Measurements from ENCODE around the gene AKIP1.
"Not testable (repeated sequence)": the region's sequence is repeated elsewhere in the genome, so short reads cannot be mapped to it uniquely, and the experiment has no call there.

The AKIP1 gene, protein sequence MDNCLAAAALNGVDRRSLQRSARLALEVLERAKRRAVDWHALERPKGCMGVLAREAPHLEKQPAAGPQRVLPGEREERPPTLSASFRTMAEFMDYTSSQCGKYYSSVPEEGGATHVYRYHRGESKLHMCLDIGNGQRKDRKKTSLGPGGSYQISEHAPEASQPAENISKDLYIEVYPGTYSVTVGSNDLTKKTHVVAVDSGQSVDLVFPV

DNA sequence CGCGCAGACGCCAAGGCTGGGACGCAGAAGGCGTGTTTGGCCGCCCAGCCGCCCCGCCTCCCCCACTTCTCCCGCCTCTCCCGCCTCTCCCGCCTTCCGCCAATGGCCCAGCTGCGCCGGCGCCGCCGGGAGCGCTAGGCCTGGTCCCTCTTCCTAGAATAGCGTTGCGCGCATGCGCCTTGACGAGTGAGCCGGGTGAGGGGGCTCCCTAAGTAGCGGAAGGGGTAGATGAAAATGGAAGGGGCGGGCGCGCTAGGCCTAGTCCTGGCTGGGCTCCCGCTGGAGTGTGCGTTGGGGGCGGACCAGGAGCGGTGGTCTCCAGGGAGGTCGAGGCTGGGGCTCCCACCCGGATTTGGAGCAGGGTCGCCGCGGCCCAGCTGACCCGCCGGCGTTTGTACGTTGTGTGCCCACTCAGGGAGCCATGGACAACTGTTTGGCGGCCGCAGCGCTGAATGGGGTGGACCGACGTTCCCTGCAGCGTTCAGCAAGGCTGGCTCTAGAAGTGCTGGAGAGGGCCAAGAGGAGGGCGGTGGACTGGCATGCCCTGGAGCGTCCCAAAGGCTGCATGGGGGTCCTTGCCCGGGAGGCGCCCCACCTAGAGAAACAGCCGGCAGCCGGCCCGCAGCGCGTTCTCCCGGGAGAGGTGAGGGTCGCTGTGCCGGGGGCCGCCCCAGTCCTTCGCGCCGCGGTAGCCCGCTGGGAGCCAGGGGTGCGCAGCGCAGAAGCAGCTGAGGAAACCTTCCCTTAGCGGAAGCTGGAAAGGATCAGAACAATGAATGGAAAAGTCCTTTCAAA, at the start of gene AKIP1:
AKIP1 (plus strand) TSS at position 161 of the 795 bp plus-strand sequence; CDS start at position 422, 261 bp downstream.
- peak; percentile 87 for DNase-seq

DNA sequence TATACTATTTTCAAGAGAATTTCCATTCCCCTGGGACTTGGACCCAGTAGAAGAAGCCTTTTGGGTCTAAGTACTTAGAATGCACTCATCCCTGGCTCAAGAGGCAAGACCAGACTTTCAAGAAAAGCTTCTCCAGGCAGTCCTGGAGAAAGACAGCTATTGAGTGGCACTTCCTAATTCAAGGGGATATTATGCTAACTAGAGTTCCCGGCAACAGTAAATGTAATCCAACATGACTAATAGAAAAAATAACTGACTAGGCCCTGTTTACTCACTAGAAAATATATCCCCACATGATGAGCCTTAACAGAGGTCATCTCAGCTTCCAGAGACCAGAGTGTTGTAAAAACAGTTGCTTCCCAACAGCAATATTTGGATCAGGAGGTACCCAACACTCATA, 47.2 kb upstream of the AKIP1 start:
- no peak for DNase-seq

DNA sequence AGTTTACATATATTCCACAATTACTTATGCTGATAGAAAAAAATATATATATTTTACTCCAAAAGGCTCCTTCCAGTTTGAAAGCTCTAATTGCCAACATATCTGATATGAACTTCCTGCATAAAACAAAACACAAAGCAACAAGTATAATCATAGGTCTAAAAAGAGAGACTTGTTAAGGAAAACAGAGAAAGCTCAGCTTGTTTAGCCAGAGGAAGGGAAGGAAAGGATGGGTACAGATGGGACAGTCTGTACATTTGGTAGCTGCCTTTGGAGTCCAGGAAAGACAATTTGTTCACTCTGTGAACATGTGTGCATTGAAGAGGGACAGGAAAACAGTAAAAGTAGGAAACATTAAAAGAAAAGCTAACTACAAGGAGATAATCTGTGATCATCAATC, 45.7 kb upstream of the AKIP1 start:
- DNase-seq = no peak

DNA sequence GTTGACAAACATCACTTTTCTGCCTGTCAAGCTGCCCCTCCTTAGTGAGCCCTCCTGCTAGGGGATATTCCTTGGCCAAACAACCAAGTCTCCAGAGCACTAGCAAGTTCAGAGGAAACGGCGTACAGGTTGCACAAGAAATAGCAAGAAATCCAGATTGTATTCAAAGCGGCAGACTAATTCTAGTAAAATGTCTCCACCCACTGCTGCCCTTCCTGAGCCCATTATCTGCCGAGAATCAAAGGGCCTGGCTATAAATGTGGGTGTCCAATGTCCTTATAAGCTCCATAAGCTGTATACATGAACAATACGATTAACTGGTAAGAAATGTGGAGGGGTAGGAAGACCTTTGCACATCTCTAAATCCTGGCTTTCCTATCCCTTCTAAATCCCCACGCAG, 44.0 kb upstream of the AKIP1 start:
- no peak for DNase-seq

DNA sequence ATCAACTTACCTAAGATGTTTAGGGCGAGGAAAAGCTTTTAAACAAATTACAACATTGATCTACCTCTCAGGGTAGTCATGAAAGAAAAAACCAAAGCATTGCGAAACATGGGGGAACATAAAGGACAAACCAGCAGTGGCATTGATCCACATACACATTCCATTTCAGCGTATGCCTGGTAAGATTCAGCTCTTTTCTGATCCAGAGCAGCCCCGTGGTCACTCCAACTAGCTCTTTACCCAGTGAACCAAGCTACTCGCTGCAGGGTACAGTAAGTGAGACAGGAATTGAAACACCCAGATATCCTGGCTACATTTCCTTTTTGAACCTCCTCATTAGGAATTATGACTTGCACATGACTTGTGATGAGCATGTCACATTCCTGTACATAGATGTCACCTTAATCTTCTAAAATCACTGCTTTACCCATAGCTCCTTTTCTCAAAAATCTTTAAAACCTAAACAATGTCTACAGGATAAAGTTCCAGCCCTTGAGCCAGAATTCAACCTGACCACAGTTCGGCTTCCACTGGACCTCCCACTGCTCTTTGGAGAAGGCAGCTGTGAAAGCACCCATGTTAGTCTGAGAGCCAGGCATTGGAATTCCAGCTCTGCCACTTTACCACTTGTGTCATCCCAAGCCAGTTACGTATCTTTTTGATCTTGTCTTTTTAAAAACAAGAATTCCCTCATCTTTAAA, 42.9 kb upstream of the AKIP1 start:
- no peak for DNase-seq

DNA sequence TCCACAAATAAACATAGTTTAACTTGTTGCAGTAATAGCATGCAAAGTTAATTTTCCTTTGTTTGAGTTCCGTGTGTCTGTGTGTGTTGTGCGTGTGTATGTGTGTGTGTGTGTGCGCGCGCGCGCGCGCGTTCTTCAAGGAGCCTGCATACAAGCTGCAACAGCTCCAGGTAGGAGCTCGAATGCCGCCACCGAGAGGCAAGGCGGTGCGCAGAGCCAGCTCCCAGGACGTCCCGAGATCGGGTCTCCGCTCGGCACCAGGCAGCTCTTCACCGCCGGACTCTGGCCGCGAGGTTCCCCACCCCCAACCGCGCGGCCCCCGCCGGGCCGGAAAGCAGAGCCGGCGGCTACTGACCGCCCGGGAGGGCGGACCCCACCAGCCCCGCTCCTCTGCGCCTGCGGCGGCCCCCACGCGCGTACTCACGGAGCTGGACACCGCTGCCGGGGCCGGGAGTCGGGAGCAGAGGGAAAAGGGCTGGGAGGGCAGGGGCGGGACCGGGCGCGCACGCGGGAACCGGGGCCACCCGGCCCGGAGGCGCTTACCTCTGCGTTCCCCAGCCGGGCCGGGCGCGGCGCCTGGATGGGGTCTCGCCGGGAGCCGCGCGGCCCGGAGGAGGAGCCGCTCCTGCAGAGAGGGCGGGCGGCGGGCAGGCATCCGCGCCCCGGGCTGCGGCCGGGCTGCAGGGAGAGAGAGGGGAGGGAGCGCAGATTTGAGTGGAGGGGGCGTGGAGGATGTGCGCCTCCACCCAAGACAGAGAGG, 40.4 kb upstream of the AKIP1 start:
- DNase-seq = peak; percentile 17

DNA sequence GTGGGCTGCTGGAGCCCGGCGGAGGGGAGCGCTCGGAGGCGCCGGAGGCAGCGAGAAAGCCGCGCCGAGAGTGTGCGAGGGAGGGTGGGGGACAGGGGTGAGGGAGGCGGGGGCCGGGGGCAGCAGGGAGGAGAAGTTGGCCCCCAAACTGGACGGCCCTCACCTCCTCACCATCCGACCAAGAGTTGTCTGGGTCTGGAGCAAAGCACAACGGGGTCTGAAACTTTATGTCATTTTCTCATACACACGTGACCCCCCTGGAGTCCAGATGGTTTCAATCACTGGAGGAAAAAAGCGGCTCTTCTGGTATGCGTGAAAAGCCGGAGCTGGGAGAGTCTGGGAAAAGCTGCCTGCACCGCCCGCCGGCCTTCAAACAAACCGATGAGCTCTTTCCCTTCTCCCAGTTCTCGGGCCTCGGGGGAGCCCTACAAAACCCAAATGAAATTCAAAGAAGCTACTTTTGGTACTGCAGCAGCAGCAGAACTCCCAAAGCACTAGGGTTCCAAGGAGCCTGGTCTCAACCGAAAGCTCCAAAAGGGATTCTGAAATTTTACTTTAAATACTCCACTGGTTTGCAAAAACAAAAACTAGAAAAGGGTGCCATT, 39.7 kb upstream of the AKIP1 start:
- DNase-seq = no peak

DNA sequence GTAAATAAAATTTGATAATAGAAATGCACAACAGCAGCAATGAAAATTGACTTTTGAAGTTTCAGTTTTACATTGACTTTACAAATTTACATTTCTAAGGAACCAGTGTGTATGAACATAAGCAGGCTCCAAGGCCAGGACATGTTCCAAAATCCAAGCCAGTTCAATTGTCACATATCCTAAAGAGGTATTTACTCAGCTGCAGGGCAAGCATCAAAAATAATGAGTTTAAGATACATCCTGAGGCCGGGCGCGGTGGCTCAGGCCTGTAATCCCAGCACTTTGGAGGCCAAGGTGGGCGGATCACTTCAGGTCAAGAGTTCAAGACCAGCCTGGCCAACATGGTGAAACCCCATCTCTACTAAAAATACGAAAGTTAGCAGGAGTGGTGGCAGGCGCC, 39.0 kb upstream of the AKIP1 start:
- DNase-seq = no peak

DNA sequence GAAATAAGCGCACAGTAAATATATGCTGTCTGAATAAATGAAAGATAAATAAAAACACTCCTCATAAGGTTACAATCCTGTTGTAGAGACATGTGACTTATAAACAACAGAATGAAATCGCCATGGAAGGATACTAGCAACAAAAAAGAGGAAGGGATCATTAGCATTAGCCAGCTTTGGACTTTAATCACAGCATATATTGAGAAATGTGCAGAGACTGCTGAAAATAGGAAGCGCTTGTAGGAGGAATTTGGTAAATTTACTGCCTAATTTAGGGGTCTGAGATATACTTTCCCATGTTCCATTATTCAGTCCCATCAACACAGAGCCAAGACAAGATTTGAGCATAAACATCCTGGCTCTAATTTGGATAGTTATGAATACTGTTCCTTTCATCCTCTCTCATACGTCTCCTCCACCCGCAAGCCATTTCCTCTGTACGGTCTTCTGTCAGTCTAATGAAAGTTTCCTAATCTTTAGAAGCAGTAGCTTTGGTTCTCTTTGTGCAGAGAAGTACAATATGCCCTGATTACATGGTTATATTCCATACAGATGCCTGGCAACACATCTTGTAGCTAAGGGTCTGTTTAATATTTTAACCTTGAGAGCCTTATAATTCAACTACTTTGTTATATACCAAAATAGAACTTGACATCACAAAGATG, 37.1 kb upstream of the AKIP1 start:
- DNase-seq = no peak

DNA sequence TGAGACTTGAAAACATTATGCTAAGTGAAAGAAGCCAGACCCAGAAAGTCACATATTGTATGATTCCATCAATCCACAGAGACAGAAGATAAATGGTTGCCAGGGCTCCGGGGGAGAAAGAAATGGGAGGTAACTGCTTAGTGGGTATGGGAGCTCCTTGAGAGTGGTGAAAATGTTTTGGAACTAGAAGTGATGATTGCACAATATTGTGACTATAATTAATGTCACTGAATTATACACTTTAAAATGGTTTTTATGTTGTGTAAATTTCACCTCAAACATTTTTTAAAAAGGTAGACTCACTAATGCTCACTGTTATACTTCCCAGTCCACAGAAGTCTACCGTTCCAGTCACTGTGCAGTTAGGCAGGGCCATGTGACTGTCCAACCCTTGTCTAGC, 32.2 kb upstream of the AKIP1 start:
- no peak for DNase-seq

DNA sequence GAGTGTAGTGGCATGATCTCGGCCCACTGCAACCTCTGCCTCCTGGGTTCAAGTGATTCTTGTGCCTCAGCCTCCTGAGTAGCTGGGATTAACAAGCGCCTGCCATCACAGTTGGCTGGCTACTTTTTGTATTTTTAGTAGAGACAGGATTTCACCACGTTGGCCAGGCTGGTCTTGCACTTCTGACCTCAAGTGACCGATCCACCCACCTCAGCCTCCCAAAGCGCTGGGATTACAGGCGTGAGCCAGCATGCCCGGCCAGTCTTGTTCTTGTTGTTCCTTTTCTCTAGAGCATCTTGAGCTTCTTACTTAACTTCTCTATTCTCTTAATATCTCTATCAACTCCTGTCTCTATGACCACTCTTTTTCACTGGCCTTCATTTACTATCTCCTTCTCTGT, 29.4 kb upstream of the AKIP1 start:
- DNase-seq = not testable (repeated sequence)

DNA sequence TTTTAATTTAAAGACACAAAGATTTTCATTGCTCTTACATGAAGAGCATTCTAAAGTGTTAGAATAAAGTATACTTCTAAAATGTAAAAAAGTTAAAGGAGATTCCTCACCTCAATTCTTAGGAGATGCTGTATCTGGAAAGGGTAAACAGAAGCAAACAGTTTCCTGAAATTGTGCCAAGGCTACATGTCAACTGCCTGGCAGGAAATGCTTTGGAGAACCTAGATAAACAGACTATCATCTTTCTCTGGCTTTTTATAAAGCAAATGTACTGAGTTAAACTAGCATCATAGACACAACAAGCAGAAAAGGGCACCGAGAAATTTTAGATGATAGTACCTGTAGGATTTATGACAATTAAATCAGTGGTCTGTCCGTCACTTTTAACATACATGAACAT, 24.7 kb upstream of the AKIP1 start:
- DNase-seq = no peak

DNA sequence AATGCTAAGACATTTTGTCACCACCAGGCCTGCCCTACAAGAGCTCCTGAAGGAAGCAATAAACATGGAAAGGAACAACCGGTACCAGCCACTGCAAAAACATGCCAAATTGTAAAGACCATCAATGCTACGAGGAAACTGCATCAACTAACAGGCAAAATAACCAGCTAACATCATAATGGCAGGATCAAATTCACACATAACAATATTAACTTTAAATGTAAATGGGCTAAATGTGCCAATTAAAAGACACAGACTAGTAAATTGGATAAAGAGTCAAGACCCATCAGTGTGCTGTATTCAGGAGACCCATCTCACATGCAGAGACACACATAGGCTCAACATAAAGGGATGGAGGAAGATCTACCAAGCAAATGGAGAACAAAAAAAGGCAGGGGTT, 19.8 kb upstream of the AKIP1 start:
- not testable (repeated sequence) for DNase-seq

DNA sequence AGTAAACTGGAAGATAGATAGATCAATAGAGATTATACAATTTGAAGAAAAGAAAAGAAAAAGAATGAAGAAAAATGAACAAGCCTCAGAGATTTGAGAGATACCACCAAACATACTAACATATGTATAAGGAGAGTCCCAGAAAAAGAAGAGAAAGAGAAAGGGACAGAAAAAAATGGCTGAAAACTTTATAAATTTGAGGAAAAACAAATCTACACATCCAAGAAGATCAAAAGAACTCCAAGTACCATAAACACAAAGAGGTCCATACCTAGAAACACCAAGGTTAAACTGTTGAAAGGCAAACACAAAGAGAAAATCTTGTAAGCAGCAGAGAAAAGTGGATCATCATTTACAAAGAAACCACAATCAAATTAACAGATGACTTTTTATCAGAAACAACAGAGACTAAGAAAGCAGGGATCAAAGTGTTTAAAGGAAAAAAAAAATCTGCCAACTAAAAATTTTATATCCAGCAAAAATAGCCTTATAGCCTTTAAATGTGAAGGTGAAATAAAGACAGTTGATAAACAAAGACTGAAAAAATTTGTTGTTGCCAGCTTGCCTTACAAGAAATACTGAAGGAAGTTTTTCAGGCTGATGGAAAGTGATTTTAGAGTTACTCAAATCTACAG, 11.8 kb upstream of the AKIP1 start:
- no peak for DNase-seq

DNA sequence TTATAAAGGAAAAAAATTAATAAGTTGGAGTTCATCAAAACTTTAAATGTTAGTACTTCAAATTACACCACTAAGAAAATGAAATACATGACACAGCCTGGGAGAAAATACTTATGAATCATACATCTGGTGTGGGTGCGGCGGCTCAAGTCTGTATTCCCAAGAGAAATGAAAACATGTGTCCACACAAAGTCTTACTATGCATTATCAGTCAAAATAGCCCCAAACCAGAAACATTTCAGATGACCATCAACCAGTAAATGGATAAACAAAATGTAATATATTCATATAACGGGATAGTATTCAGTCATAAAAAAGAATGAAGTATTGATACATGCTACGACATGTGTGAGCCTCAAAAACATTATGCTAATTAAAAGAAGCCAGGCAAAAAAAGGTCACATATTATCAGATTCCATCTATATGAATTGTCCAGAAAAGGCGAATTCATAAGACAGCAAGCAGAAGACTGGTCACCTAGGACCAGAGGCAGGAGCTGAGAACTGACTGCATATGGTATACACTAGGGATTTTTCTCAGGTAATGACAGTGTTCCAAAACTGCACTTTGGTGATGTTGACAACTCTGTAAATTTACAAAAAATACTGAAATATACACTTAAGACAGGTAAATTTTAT, 5.3 kb upstream of the AKIP1 start:
- DNase-seq = no peak

DNA sequence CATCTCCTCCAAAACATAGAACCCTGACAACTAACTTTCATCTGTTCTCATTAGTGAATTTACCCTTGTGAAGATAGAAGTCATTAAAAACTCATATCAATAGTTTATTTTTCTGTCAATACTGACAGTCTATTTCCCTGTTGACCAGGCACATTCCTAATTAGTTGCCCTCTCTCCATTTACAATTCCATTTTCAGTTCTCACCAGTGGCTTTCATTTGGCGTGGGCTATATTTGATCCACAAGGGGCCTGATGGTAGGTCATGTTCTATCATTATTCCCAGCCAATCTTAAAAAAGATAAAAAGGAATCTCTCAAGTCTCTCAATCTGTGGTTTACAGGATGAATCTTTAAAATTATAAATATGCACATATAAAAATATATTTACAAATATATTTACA, 3.9 kb upstream of the AKIP1 start:
- DNase-seq = no peak

DNA sequence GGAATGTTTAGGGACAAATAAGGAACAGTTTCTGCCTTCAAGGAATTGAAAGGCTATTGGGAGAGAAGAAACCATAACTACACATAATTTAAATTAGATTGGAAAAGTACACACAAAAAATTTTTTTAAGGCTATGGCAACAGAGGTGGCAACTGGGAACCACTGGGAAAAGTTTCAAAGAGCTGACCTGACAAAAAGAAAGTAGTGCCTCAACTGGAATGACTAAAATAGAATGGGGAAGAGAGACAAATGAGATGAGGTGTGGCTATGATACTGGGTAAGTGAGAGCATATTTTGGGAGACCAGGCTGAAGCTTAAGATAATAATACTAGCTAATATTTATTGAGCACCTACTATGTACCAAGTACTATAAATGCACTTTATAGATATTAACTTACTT, 2.9 kb upstream of the AKIP1 start:
- DNase-seq = no peak

DNA sequence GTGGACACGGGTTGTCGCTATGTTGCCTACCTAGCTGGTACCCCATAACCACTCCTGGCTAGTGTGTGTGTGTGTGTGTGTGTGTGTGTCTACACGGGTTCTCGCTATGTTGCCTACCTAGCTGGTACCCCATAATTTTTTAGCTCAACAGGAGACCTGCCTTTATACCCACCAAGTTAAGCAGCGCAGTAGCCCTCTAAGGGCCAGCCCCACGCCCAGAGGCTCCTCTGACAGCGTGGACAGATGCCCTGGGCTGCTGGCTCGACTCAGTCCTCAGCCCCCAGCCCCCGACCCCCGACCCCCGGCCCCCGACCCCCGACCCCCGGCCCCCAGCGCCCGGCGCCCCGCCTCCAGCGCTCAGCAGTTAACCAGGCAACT, 351 bp upstream of the AKIP1 start:
- DNase-seq = no peak

DNA sequence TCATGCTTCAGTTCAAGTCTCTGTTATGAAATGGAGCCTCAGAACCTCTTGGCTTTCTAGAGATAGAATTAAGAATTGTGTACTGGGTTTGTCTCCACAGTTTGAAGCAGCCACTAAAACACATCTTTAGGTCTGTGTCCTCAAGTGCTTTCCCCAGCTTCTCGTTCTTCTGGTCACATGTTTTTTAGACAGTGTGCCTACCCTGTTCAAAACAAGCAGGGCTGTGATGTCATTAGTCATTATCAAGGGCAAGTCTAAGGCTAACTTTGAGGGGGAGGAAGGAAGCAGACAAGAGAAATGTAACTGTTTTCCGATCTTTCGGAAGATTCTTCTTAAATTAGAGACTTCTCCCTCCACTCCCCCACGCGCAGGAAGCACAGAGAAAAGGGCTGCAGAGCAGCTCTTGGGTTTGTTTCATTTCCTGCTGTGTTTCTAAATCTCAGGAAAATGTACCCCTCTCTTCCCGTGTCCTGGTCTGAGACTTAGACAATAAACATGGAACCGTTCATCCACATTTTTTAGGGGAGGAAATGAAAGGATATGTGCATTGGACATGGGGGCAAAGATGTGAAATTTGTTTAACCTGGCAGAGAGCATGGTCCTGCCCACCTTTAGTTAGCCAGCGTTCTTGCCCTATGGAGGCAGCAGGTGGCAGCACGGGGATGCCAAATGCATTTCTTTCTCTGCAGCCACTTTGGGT, 3.1 kb downstream of the AKIP1 start:
- peak; percentile 36 for DNase-seq

DNA sequence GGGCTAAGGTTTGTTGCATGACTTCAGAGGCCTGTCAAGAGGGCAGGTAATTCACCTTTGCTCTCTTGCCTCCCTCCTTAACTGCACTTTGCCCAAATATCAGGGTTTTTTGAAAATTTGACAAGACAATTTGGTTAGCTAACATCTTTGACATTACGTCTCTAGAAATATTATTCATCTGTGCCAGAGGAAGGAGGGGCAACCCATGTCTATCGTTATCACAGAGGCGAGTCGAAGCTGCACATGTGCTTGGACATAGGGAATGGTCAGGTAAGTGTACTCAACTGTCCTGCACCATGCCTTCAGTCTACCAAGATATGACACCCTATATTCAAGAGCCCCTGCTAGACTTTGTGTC, 3.7 kb downstream of the AKIP1 start:
- no peak for DNase-seq

All from stimulated activated CD4-positive, alpha-beta T cell treated with anti-CD3 and anti-CD28 coated beads, Interleukin-1b, Interleukin-23, amount 100 ng/mL, for 48 hours (primary cell).